NCI-H345 treated with DMSO at 0.1 percent for 48 hours (cell line): ENCODE data around the gene SIDT2.
"Not testable (repeated sequence)": the region's sequence is repeated elsewhere in the genome, so short reads cannot be mapped to it uniquely, and the experiment has no call there.

Experiments
- DNase-seq: peaks from one replicate; lab custom pipeline; 2025; ENCODE audit not compliant: unreplicated experiment; lab: John Stamatoyannopoulos, UW

SIDT2 gene

GRCh38 chr11:117178210-117179034 lies at the start of gene SIDT2:
Gene SIDT2 (plus strand): TSS chr11:117178743. CDS start chr11:117179264, 521 bp downstream.
- DNase-seq: peak; percentile 86

GRCh38 chr11:117130396-117130795 lies 48.1 kb upstream of the SIDT2 start:
- not testable (repeated sequence) for DNase-seq

- no peak for DNase-seq
Measured at GRCh38 chr11:117130879-117131278, 47.7 kb upstream of the SIDT2 start.

- no peak for DNase-seq
Measured at GRCh38 chr11:117134431-117134830, 44.1 kb upstream of the SIDT2 start.

- DNase-seq: not testable (repeated sequence)
Measured at GRCh38 chr11:117134979-117135378, 43.6 kb upstream of the SIDT2 start.

- not testable (repeated sequence) for DNase-seq
Measured at GRCh38 chr11:117137223-117138086, 41.1 kb upstream of the SIDT2 start.

GRCh38 chr11:117143390-117143789 lies 35.2 kb upstream of the SIDT2 start:
- DNase-seq: peak; percentile 61

GRCh38 chr11:117143871-117144476 lies 34.6 kb upstream of the SIDT2 start, which contains the start of gene PAFAH1B2:
Gene PAFAH1B2 (plus strand): TSS chr11:117144287. CDS start chr11:117152448, 8,161 bp downstream.
- peak; percentile 85 for DNase-seq

GRCh38 chr11:117144477-117145392 lies 33.8 kb upstream of the SIDT2 start:
- no peak for DNase-seq

GRCh38 chr11:117145393-117145761 lies 33.2 kb upstream of the SIDT2 start:
- no peak for DNase-seq

- no peak for DNase-seq
Measured at GRCh38 chr11:117146521-117146920, 32.0 kb upstream of the SIDT2 start.

GRCh38 chr11:117152066-117152465 lies 26.5 kb upstream of the SIDT2 start:
- no peak for DNase-seq

GRCh38 chr11:117154468-117154867 lies 24.1 kb upstream of the SIDT2 start:
- DNase-seq: no peak

- DNase-seq: no peak
Measured at GRCh38 chr11:117157507-117157906, 21.0 kb upstream of the SIDT2 start.

- DNase-seq: no peak
Measured at GRCh38 chr11:117159892-117160291, 18.7 kb upstream of the SIDT2 start.

GRCh38 chr11:117160826-117161225 lies 17.7 kb upstream of the SIDT2 start:
- DNase-seq: no peak

- DNase-seq: no peak
Measured at GRCh38 chr11:117166491-117166890, 12.1 kb upstream of the SIDT2 start.

GRCh38 chr11:117169736-117170135 lies 8.8 kb upstream of the SIDT2 start:
- no peak for DNase-seq

- DNase-seq: no peak
Measured at GRCh38 chr11:117170210-117170609, 8.3 kb upstream of the SIDT2 start.

- no peak for DNase-seq
Measured at GRCh38 chr11:117171007-117171403, 7.5 kb upstream of the SIDT2 start.
